CD4-positive, alpha-beta memory T cell (primary cell): Measurements from ENCODE around the gene HLA-A. TPM values are rescaled to one million over a fixed set of nuclear protein-coding genes. Genes with fewer than 3 reads are reported as not detected.

Source experiments
- CTCF ChIA-PET: fragments of 350-600 bp; sonication (Branson Sonifier 250); formaldehyde crosslinking; loops from one replicate; lab custom pipeline; 2021; ENCODE audit warnings: inconsistent platforms; ENCODE audit not compliant: partially characterized antibody; lab: Charles Lee
- POLR2A ChIA-PET: fragments of 350-600 bp; sonication (Branson Sonifier 250); formaldehyde crosslinking; loops from one replicate; lab custom pipeline; 2021; ENCODE audit not compliant: partially characterized antibody; lab: Charles Lee
- DNase-seq, 5 donors: peaks; one replicate each; pipeline versions ENCODE4 v3.0.0 to v3.0.0-alpha.2; 2020 to 2022; ENCODE audit warnings: mixed read lengths in 1 of 5
- H3K27ac ChIP-seq: one replicate; pipeline ENCODE4 v1.7.0; 2013; ENCODE audit warnings: low read depth, low read length
- H3K27me3 ChIP-seq: 2 replicates; pipeline ENCODE4 v1.7.0; 2013; ENCODE audit warnings: mild to moderate bottlenecking, low read length, moderate library complexity; ENCODE audit not compliant: insufficient read depth
- H3K36me3 ChIP-seq: 2 replicates; pipeline ENCODE4 v1.7.0; 2013; ENCODE audit warnings: mild to moderate bottlenecking, low read length, moderate library complexity; ENCODE audit not compliant: insufficient read depth
- H3K4me1 ChIP-seq: 2 replicates; pipeline ENCODE4 v1.7.0; 2013; ENCODE audit warnings: mild to moderate bottlenecking, low read length, moderate library complexity; ENCODE audit not compliant: insufficient read depth
- H3K4me3 ChIP-seq, 2 donors: one replicate each; pipeline ENCODE4 v1.7.0; 2013; ENCODE audit warnings: low read length in 2 of 2, mild to moderate bottlenecking in 1 of 2
- H3K9me3 ChIP-seq, 2 donors: one replicate each; pipeline ENCODE4 v1.7.0; 2013; ENCODE audit warnings: low read length in 2 of 2, control low read depth in 1 of 2; ENCODE audit not compliant: control insufficient read depth in 1 of 2
- H3K27ac Mint-ChIP-seq, 7 donors: one replicate each; pipeline ENCODE4 v1.8.0; 2020 to 2021; ENCODE audit warnings: mixed read lengths in 7 of 7, mild to moderate bottlenecking in 6 of 7, inconsistent platforms in 3 of 7, moderate library complexity in 3 of 7
- H3K27me3 Mint-ChIP-seq, 2 donors: one replicate each; pipeline ENCODE4 v1.8.0; 2020 to 2021; ENCODE audit warnings: mixed read lengths in 2 of 2
- H3K36me3 Mint-ChIP-seq, 2 donors: one replicate each; pipeline ENCODE4 v1.8.0; 2020 to 2021; ENCODE audit warnings: mixed read lengths in 2 of 2, inconsistent platforms in 1 of 2, mild to moderate bottlenecking in 1 of 2
- H3K4me1 Mint-ChIP-seq, 4 donors: one replicate each; pipeline ENCODE4 v1.8.0; 2020 to 2021; ENCODE audit warnings: mixed read lengths in 4 of 4, mild to moderate bottlenecking in 1 of 4
- H3K4me3 Mint-ChIP-seq, 8 donors: one replicate each; pipeline ENCODE4 v1.8.0; 2020 to 2021; ENCODE audit warnings: mixed read lengths in 8 of 8, mild to moderate bottlenecking in 7 of 8, moderate library complexity in 6 of 8, inconsistent platforms in 3 of 8
- H3K9me3 Mint-ChIP-seq, 8 donors: one replicate each; pipeline ENCODE4 v1.8.0; 2020 to 2021; ENCODE audit warnings: mixed read lengths in 8 of 8, mild to moderate bottlenecking in 5 of 8, inconsistent platforms in 3 of 8, moderate library complexity in 1 of 8
- intact Hi-C: fragments of 100-400 bp; cut with micrococcal nuclease; formaldehyde crosslinking; loops from one replicate; pipeline ENCODE4 v1.15.1; 2023
- polyA plus RNA-seq, 2 donors: library from polyadenylated mRNA; unstranded; fragments of 300-500 nt; fragmentation: Illumina TruSeq; gene quantifications; one replicate each; pipeline ENCODE4 v1.2.3, GENCODE V29; 2021
- total RNA-seq, 2 experiments: library from RNA; stranded (reverse); gene quantifications; one replicate each; pipeline ENCODE4 v1.2.3, GENCODE V29; 2021

HLA-A gene
- total and polyA plus RNA-seq, 4 experiments from 2014 or later = 2,115 to 3,137 (median 2,561) TPM

DNA sequence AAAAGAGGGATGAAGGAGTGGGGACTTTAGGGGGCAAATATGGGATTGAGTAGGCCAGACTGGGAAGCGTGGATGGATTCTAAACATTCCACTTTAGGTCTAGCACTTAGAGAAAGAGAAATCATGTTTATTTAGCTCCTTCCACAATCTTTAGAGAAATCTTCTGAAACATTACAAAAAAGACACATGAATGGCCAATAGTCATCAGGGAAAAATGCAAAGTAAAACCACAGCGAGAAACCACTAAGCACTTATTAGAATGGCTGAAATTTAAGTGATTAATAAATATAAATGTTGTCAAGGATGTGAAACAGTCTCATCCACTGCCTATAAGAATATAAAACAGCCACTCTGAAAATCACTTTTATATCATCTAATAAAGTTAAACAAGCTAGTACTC is 46.9 kb downstream of the HLA-A start:
- intact Hi-C loops = no loop called here
- H3K4me1 Mint-ChIP-seq = no peaks in the 10 kb centered on the region
- no peak overlapping the region for H3K27ac Mint-ChIP-seq
- CTCF ChIA-PET = interaction anchor here (1.2 to 1.6 kb wide), 2 partner anchors 12 to 141 kb away, joined by 3 to 7 read pairs; no protein-coding TSS in a partner anchor
- no peak overlapping the region for H3K4me3 Mint-ChIP-seq
- no peaks in the 10 kb centered on the region for H3K36me3 ChIP-seq
- H3K9me3 ChIP-seq = no peaks in the 10 kb centered on the region
- H3K9me3 Mint-ChIP-seq = no peaks in the 10 kb centered on the region
- POLR2A ChIA-PET = no interaction called here
- no peak overlapping the region for H3K4me3 ChIP-seq
- peaks cover 3 to 7% of the 10 kb centered on the region in 2 donors for H3K27me3 Mint-ChIP-seq
- no peaks in the 10 kb centered on the region for H3K4me1 ChIP-seq
- DNase-seq = no peak
- no peak overlapping the region for H3K27ac ChIP-seq
- no peaks in the 10 kb centered on the region for H3K36me3 Mint-ChIP-seq
- no peaks in the 10 kb centered on the region for H3K27me3 ChIP-seq

DNA sequence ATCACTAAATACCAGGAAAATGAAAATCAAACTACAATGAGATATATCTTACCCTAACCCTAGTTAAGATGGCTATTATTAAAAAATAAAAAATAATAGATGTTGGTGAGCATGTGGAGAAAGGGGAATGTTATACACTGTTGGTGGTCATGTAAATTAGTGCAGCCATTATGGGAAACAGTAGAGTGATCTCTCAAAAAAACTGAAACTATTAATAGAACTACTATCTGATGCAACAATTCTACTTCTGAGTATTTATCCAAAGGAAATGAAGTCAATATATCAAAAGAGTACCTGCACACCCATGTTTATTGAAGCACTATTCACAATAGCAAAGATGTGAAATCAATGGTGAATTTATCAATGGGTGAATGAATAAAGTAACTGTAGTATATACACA is 48.6 kb downstream of the HLA-A start:
- H3K27ac ChIP-seq = no peak overlapping the region
- ChIA-PET POLR2A (no interaction called here), CTCF (no interaction called here)
- no peaks in the 10 kb centered on the region for H3K9me3 Mint-ChIP-seq
- no peaks in the 10 kb centered on the region for H3K4me1 Mint-ChIP-seq
- H3K4me3 ChIP-seq = no peak overlapping the region
- no peak for DNase-seq
- H3K4me1 ChIP-seq = no peaks in the 10 kb centered on the region
- no peak overlapping the region for H3K27ac Mint-ChIP-seq
- H3K36me3 Mint-ChIP-seq = no peaks in the 10 kb centered on the region
- intact Hi-C loops = no loop called here
- H3K27me3 Mint-ChIP-seq = peaks cover 3 to 7% of the 10 kb centered on the region in 2 donors
- H3K27me3 ChIP-seq = no peaks in the 10 kb centered on the region
- no peaks in the 10 kb centered on the region for H3K36me3 ChIP-seq
- H3K4me3 Mint-ChIP-seq = no peak overlapping the region
- no peaks in the 10 kb centered on the region for H3K9me3 ChIP-seq

DNA sequence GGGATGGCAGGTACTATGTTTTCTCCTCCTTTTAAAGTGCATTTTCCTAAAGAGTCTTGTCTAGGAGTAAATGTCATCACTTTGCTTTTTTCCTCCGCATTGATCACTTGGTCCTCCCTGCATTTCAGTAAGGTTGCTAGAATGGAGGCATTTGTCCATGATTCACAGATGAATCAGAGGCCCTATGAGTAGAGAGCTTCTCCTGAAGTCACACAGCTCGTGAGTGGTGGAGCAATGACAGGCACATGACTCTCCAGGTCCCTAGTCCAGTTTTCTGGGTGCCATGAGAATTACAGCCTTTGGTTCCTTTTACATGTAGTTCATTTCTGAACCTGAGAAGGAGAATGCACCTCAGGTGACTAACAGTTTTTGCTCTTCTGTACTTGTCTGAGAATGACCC is 50.5 kb downstream of the HLA-A start:
- Mint-ChIP-seq H3K27ac (no peak overlapping the region), H3K4me3 (no peak overlapping the region), H3K4me1 (no peaks in the 10 kb centered on the region), H3K9me3 (no peaks in the 10 kb centered on the region), H3K36me3 (no peaks in the 10 kb centered on the region), H3K27me3 (peaks cover 5 to 8% of the 10 kb centered on the region in 2 donors)
- H3K27me3 ChIP-seq = no peaks in the 10 kb centered on the region
- H3K36me3 ChIP-seq = no peaks in the 10 kb centered on the region
- H3K4me1 ChIP-seq = no peaks in the 10 kb centered on the region
- H3K27ac ChIP-seq = no peak overlapping the region
- POLR2A ChIA-PET = no interaction called here
- no peak for DNase-seq
- CTCF ChIA-PET = no interaction called here
- H3K4me3 ChIP-seq = no peak overlapping the region
- intact Hi-C loops = no loop called here
- no peaks in the 10 kb centered on the region for H3K9me3 ChIP-seq

DNA sequence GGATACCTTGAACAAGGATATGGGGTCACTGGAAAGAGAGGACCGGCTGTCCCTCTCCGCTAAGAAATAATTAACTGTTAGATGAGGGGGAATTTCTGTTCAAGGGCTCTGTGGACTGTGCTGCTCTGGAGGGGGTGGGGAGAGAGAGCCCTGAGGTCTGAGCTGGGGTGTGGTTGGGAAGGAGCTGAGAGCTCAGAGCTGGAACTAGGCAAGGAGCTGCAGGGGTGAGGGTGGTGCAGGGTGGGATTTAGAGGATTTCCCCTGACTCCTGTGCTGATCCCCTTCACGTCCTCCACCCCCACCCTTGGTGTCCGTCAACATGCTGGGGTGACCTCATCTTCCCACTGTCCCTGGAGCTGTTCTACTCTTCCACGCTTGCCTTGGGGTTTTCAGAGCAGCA is 52.5 kb downstream of the HLA-A start:
- no peak overlapping the region for H3K4me3 Mint-ChIP-seq
- Histone ChIP-seq H3K36me3 (no peaks in the 10 kb centered on the region), H3K27me3 (no peaks in the 10 kb centered on the region), H3K4me1 (no peaks in the 10 kb centered on the region), H3K4me3 (no peak overlapping the region), H3K9me3 (no peaks in the 10 kb centered on the region), H3K27ac (no peak overlapping the region)
- H3K36me3 Mint-ChIP-seq = no peaks in the 10 kb centered on the region
- DNase-seq = no peak
- CTCF ChIA-PET = no interaction called here
- H3K27me3 Mint-ChIP-seq = peaks cover 5 to 7% of the 10 kb centered on the region in 2 donors
- POLR2A ChIA-PET = no interaction called here
- intact Hi-C loops = no loop called here
- H3K9me3 Mint-ChIP-seq = no peaks in the 10 kb centered on the region
- no peaks in the 10 kb centered on the region for H3K4me1 Mint-ChIP-seq
- H3K27ac Mint-ChIP-seq = no peak overlapping the region

DNA sequence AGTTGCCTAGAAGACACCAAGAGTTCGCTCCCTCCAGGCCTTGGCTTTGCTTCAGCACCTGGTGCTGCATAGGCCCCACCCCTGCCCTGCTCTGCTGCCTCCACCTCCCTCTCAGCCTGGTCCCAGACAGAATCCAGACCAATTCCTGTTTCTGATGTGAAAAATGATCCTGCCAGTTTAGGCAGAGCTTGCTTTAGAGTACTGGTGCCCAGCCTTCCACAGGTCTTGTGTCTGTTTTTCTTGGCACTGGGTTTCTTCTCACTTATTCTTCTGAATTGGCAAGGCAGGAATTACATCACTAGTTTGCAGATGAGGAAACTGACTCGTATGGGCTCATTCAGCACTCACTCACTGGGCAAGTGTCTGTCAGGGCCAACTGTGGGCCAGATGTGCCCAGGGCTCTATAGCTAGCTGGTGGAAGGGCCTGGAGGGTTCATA is 53.0 kb downstream of the HLA-A start:
- CTCF ChIA-PET = interaction anchor here (1.2 kb wide), 1 partner anchor 28 kb away, joined by 3 read pairs; no protein-coding TSS in a partner anchor
- H3K9me3 Mint-ChIP-seq = no peaks in the 10 kb centered on the region

More for the DNA sequence above, 53.0 kb downstream of the HLA-A start:
- Histone ChIP-seq H3K36me3 (no peaks in the 10 kb centered on the region), H3K9me3 (no peaks in the 10 kb centered on the region), H3K4me1 (no peaks in the 10 kb centered on the region), H3K27me3 (no peaks in the 10 kb centered on the region), H3K27ac (no peak overlapping the region), H3K4me3 (no peak overlapping the region)
- Mint-ChIP-seq H3K36me3 (no peaks in the 10 kb centered on the region), H3K4me3 (no peak overlapping the region), H3K27me3 (peaks cover 5 to 7% of the 10 kb centered on the region in 2 donors), H3K4me1 (peaks cover 0 to 4% (median 0%) of the 10 kb centered on the region in 4 donors), H3K27ac (peak overlapping the region in 1 of 7 donors; percentile 17)
- POLR2A ChIA-PET = no interaction called here
- intact Hi-C loops = no loop called here
- no peak for DNase-seq

Other genes with a start within 250 kb of the HLA-A start
- gene HLA-F, start 219.1 kb upstream of the HLA-A start, total RNA-seq = 100 to 1,000 TPM; 573 to 585 TPM
- 100 to 1,000 TPM; 379 to 418 TPM for gene HLA-F, start 219.1 kb upstream of the HLA-A start, polyA plus RNA-seq
- under 1 TPM; 0.28 to 0.52 TPM for gene HLA-G, start 114.7 kb upstream of the HLA-A start, total RNA-seq
- gene HLA-G, start 114.7 kb upstream of the HLA-A start, polyA plus RNA-seq = 1 to 10 TPM; 2.1 to 4.9 TPM
- 10 to 100 TPM; 47.2 to 50.0 TPM for gene POLR1H, start 118.7 kb downstream of the HLA-A start, total RNA-seq
- gene POLR1H, start 118.7 kb downstream of the HLA-A start, polyA plus RNA-seq = 100 to 1,000 TPM in 1 of 2 donors, 10 to 100 TPM in 1; 65.7 to 109 TPM
- 10 to 100 TPM; 65.2 to 66.2 TPM for gene PPP1R11, start 124.7 kb downstream of the HLA-A start, total RNA-seq
- gene PPP1R11, start 124.7 kb downstream of the HLA-A start, polyA plus RNA-seq = 100 to 1,000 TPM; 114 to 134 TPM
- gene RNF39, start 133.2 kb downstream of the HLA-A start, total RNA-seq = not detected
- gene RNF39, start 133.2 kb downstream of the HLA-A start, polyA plus RNA-seq = under 1 TPM in 1 of 2 donors, not detected in 1; 0.21 TPM
- under 1 TPM in 1 of 2 experiments, not detected in 1; 0.20 TPM for gene TRIM31, start 170.6 kb downstream of the HLA-A start, total RNA-seq
- gene TRIM31, start 170.6 kb downstream of the HLA-A start, polyA plus RNA-seq = under 1 TPM; 0.11 to 0.21 TPM
- gene TRIM40, start 193.6 kb downstream of the HLA-A start, total RNA-seq = not detected
- not detected for gene TRIM40, start 193.6 kb downstream of the HLA-A start, polyA plus RNA-seq
- not detected for gene TRIM10, start 218.7 kb downstream of the HLA-A start, total RNA-seq
- not detected for gene TRIM10, start 218.7 kb downstream of the HLA-A start, polyA plus RNA-seq
- not detected for gene TRIM15, start 221.0 kb downstream of the HLA-A start, total RNA-seq
- gene TRIM15, start 221.0 kb downstream of the HLA-A start, polyA plus RNA-seq = not detected